Adrenal gland (tissue), 12 donors: ENCODE results near the gene DOCK4. TPM values are rescaled to one million over a fixed set of nuclear protein-coding genes. Genes with fewer than 3 reads are reported as not detected.

Experiments
- DNase-seq, 7 donors: peaks; one replicate each; pipeline ENCODE4 v3.0.0-alpha.2; 2019 to 2020
- H3K27ac ChIP-seq, 5 donors: fragments of 200-600 bp; sonication (generic) in 4 of 5; 1 replicate in 3 of 5; 2 replicates in 2 of 5; pipeline versions ENCODE4 v1.5.1 to v1.8.0; 2016 to 2020; ENCODE audit warnings: mild to moderate bottlenecking in 1 of 5
- H3K27me3 ChIP-seq: fragments of 200-600 bp; 2 replicates; pipeline ENCODE4 v1.8.0; 2021
- H3K36me3 ChIP-seq, 2 donors: fragments of 200-600 bp; replicated peaks in 1 of 2; 1 replicate in 1 of 2; 2 replicates in 1 of 2; pipeline versions ENCODE4 v1.5.1 to v1.8.0; 2018 to 2022
- H3K4me1 ChIP-seq, 2 donors: fragments of 200-600 bp; replicated peaks in 1 of 2; 1 replicate in 1 of 2; 2 replicates in 1 of 2; pipeline versions ENCODE4 v1.5.1 to v1.8.0; 2018 to 2021
- H3K4me3 ChIP-seq, 4 donors: fragments of 200-600 bp; sonication (generic) in 3 of 4; one replicate each; pipeline ENCODE4 v1.5.1; 2016 to 2018
- H3K9me3 ChIP-seq, 3 donors: fragments of 200-600 bp; sonication (generic) in 1 of 3; replicated peaks in 1 of 3; 1 replicate in 2 of 3; 2 replicates in 1 of 3; pipeline versions ENCODE4 v1.5.1 to v1.8.0; 2016 to 2021
- POLR2A ChIP-seq, 2 donors: fragments of 450-650 bp; IDR thresholded peaks; one replicate each; pipeline ENCODE4 v1.6.1; 2017; ENCODE audit warnings: antibody characterized with exemption in 2 of 2, mild to moderate bottlenecking in 2 of 2, moderate library complexity in 1 of 2
- WGBS, 4 donors: extraction: QIAGEN DNeasy Blood & Tissue Kit in 2 of 4; methylation state at CpG; one replicate each; pipeline versions ENCODE4 v1.1.5 to v1.1.7; 2013 to 2017; 5-methylcytosine and 5-hydroxymethylcytosine counted together
- intact Hi-C, 2 donors: fragments of 100-400 bp; cut with DNase I; formaldehyde crosslinking; loops; one replicate each; pipeline versions ENCODE4 v1.14.1 to v1.15.0; 2022 to 2023
- polyA plus RNA-seq, 3 donors: library from polyadenylated mRNA; stranded (reverse); fragments of 200-250 nt in 2 of 3; fragments of 350-450 nt in 1 of 3; fragmentation: Illumina TruSeq in 1 of 3; extraction: RNeasy Lipid Tissue Mini Kit (QIAGEN cat#74804) in 1 of 3; gene quantifications; one replicate each; pipeline ENCODE4 v1.2.3, GENCODE V29; 2013 to 2014
- total RNA-seq, 9 donors: library from RNA; depleted of rRNA in 4 of 9; stranded (reverse); fragments of >200 nt in 4 of 9; fragments of 120-200 nt in 1 of 9; fragmentation: NEBNext Ultra II Directional in 1 of 9; extraction: Animal tissue kit (Norgen Biotek cat#: 25700) in 1 of 9; gene quantifications; one replicate each; pipeline versions ENCODE4 v1.1.0 to v1.2.4, GENCODE V29; 2013 to 2023
- TF ChIP-seq, protein P1 (sequence below), 6 experiments: fragments of 450-650 bp in 4 of 6; fragments of 200-600 bp in 2 of 6; sonication (generic) in 1 of 6; IDR thresholded peaks; 1 replicate in 5 of 6; 2 replicates in 1 of 6; pipeline versions ENCODE4 v1.5.1 to v1.8.0; 2016 to 2021; ENCODE audit warnings: antibody characterized with exemption in 6 of 6, mild to moderate bottlenecking in 2 of 6, moderate library complexity in 1 of 6
- donor health status: healthy with polysubstance abuse.
- donor health status: Bipolar disorder and iron deficiency.
- donor health status: DM: yes; HTN: yes; CAD: no.
- donor health status: DM: no; HTN: no; CAD: no.
- donor health status: DM: no; HTN: no; CAD: no.
- donor health status: DM: yes; HTN: yes; CAD: no.

Gene DOCK4
- total and polyA plus RNA-seq, 12 donors = 6.2 to 37.6 (median 21.1) TPM

- Histone ChIP-seq H3K27me3 (no peaks in the 10 kb centered on the region), H3K27ac (no peak overlapping the region), H3K4me3 (no peak overlapping the region), H3K4me1 (no peaks in the 10 kb centered on the region), H3K9me3 (no peaks in the 10 kb centered on the region), H3K36me3 (peaks cover 0 to 7% of the 10 kb centered on the region in 2 donors)
- no peak for TF ChIP-seq POLR2A (IDR thresholded peaks at IDR 0.05)
- TF ChIP-seq, protein P1, sequence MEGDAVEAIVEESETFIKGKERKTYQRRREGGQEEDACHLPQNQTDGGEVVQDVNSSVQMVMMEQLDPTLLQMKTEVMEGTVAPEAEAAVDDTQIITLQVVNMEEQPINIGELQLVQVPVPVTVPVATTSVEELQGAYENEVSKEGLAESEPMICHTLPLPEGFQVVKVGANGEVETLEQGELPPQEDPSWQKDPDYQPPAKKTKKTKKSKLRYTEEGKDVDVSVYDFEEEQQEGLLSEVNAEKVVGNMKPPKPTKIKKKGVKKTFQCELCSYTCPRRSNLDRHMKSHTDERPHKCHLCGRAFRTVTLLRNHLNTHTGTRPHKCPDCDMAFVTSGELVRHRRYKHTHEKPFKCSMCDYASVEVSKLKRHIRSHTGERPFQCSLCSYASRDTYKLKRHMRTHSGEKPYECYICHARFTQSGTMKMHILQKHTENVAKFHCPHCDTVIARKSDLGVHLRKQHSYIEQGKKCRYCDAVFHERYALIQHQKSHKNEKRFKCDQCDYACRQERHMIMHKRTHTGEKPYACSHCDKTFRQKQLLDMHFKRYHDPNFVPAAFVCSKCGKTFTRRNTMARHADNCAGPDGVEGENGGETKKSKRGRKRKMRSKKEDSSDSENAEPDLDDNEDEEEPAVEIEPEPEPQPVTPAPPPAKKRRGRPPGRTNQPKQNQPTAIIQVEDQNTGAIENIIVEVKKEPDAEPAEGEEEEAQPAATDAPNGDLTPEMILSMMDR (IDR thresholded peaks at IDR 0.05) = no peak
- intact Hi-C loops = no loop called here
- 86 to 95% (median 91%) methylated on average over 6 of the region's 6 CpGs for WGBS, 4 donors
- no peak for DNase-seq
These were observed 359.3 kb downstream of the DOCK4 start for GRCh38 chr7:111846898-111847297.

- no peak for DNase-seq
- H3K36me3 ChIP-seq = peaks cover 0 to 7% of the 10 kb centered on the region in 2 donors
- H3K4me1 ChIP-seq = no peaks in the 10 kb centered on the region
- intact Hi-C loops = no loop called here
- H3K4me3 ChIP-seq = no peak overlapping the region
- H3K27ac ChIP-seq = no peak overlapping the region
- 87 to 97% (median 92%) methylated on average over 4 of the region's 4 CpGs for WGBS, 4 donors
- H3K9me3 ChIP-seq = no peaks in the 10 kb centered on the region
- TF ChIP-seq, protein P1 (IDR thresholded peaks at IDR 0.05) = no peak
- no peak for TF ChIP-seq POLR2A (IDR thresholded peaks at IDR 0.05)
- no peaks in the 10 kb centered on the region for H3K27me3 ChIP-seq
These were observed 360.3 kb downstream of the DOCK4 start for GRCh38 chr7:111845853-111846252.

DNA sequence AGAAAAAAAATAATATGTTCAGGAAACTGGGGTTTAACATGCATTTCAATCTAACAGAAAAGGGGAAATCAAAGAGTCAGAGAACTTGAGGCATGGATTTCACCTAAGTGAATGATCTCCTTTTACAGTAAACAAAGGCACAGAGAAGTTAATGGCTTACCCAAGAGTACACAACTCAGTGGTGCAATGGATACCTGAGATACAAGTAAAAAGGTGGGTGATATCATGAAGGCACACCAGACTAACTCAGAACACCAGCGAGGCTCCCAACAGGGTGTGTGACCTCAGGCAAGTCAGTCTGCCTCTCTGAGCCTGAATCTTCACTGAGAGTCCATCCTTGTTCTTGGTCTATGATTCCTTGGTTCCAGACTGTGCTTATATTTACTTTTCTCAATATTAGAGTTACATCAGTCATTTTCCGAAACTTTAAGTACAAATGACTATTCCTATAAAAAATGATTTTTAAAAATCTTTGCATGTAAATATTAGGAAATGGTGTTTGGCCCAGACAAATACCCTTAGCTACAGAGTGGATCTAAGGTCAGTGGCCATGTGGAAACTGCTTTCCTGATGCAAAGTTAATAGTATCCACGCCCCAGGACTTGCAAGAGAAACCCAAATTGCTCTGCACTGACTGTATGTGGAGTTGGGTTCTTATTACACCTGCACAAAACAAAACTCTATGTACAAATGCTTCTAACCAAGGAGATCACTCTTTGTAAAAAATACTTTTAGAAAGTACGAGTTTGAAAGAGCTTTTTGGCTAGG is 361.1 kb downstream of the DOCK4 start:
- TF ChIP-seq POLR2A (IDR thresholded peaks at IDR 0.05) = no peak
- TF ChIP-seq, protein P1 (IDR thresholded peaks at IDR 0.05) = no peak
- no peak for DNase-seq
- no peak overlapping the region for H3K4me3 ChIP-seq
- peaks cover 0 to 7% of the 10 kb centered on the region in 2 donors for H3K36me3 ChIP-seq
- no peak overlapping the region for H3K27ac ChIP-seq
- intact Hi-C loops = no loop called here
- H3K9me3 ChIP-seq = no peaks in the 10 kb centered on the region
- H3K27me3 ChIP-seq = no peaks in the 10 kb centered on the region
- 86 to 95% (median 92%) methylated on average over 4 of the region's 4 CpGs for WGBS, 4 donors
- H3K4me1 ChIP-seq = no peaks in the 10 kb centered on the region

DNA sequence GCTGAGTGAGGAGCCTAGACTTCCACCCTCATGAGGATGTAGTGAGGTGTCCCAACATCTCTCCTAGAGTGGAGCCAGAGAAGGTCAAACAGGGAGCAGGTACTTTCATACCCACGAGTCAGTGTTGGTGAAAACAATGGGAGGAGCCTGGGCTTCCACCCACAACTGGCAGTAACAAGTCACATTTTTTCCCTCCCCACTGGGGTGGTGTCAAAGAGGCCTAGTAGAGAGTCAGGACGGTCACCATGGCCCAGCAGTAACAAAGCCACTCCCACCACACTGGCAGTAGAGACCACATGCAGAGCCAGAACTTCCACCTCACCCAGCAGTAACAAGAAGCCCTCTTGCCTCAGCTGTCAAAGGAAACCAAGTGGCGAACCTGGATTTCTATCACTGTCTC is 363.7 kb downstream of the DOCK4 start:
- Histone ChIP-seq H3K36me3 (peaks cover 0 to 7% of the 10 kb centered on the region in 2 donors), H3K9me3 (no peaks in the 10 kb centered on the region), H3K4me1 (no peaks in the 10 kb centered on the region), H3K27ac (no peak overlapping the region), H3K4me3 (no peak overlapping the region), H3K27me3 (no peaks in the 10 kb centered on the region)
- intact Hi-C loops = no loop called here
- no peak for DNase-seq
- 76 to 88% (median 86%) methylated on average over 3 of the region's 3 CpGs for WGBS, 4 donors
- TF ChIP-seq, protein P1 (IDR thresholded peaks at IDR 0.05) = no peak
- TF ChIP-seq POLR2A (IDR thresholded peaks at IDR 0.05) = no peak
